ENCODE results near the gene RAB7A. TPM values are rescaled to one million over a fixed set of nuclear protein-coding genes. Genes with fewer than 3 reads are reported as not detected.

The RAB7A gene
- polyA plus RNA-seq, 1 donor from 2014 or later, result 42.4 TPM

DNA sequence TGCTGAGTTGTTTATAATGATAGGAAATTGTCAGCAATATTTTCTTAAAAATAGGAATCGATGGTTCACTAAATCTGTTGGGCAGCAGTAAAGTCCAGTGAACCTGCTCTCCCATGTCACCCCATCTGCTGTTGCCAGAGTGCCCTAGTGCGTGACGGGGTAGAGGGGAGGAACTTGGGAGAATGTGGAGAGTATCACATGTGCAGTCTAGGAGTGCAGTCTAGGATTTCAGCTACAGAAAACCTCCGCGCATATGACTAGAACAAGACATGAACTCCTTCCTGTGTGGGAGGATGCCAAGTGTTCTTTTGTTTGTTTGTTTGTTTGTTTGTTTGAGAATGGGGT, 78.8 kb downstream of the RAB7A start:
- Histone ChIP-seq H3K9me3 (ENCODE audit: low read length) (no peaks in the 10 kb centered on the region), H3K4me2 (ENCODE audit: low read length) (no peak overlapping the region)
- TF ChIP-seq TAF1 (IDR thresholded peaks at IDR 0.05; ENCODE audit: low read depth), result no peak
- no peak for TF ChIP-seq SMC3 (conservative IDR thresholded peaks at IDR 0.05; ENCODE audit: poor library complexity)
- TF ChIP-seq POLR2AphosphoS5 (IDR thresholded peaks at IDR 0.05), result no peak
- no peak for TF ChIP-seq MXI1 (conservative IDR thresholded peaks at IDR 0.05; ENCODE audit: poor library complexity, severe bottlenecking)
- TF ChIP-seq RAD21 (conservative IDR thresholded peaks at IDR 0.05), result no peak
- TF ChIP-seq, protein P1, sequence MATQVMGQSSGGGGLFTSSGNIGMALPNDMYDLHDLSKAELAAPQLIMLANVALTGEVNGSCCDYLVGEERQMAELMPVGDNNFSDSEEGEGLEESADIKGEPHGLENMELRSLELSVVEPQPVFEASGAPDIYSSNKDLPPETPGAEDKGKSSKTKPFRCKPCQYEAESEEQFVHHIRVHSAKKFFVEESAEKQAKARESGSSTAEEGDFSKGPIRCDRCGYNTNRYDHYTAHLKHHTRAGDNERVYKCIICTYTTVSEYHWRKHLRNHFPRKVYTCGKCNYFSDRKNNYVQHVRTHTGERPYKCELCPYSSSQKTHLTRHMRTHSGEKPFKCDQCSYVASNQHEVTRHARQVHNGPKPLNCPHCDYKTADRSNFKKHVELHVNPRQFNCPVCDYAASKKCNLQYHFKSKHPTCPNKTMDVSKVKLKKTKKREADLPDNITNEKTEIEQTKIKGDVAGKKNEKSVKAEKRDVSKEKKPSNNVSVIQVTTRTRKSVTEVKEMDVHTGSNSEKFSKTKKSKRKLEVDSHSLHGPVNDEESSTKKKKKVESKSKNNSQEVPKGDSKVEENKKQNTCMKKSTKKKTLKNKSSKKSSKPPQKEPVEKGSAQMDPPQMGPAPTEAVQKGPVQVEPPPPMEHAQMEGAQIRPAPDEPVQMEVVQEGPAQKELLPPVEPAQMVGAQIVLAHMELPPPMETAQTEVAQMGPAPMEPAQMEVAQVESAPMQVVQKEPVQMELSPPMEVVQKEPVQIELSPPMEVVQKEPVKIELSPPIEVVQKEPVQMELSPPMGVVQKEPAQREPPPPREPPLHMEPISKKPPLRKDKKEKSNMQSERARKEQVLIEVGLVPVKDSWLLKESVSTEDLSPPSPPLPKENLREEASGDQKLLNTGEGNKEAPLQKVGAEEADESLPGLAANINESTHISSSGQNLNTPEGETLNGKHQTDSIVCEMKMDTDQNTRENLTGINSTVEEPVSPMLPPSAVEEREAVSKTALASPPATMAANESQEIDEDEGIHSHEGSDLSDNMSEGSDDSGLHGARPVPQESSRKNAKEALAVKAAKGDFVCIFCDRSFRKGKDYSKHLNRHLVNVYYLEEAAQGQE (IDR thresholded peaks at IDR 0.05; ENCODE audit: borderline replicate concordance), result no peak
- TF ChIP-seq EZH2 (IDR thresholded peaks at IDR 0.05; ENCODE audit: borderline replicate concordance, insufficient read depth, low read length, poor library complexity, severe bottlenecking), result no peak
- no peak for TF ChIP-seq EP300 (conservative IDR thresholded peaks at IDR 0.05; ENCODE audit: poor library complexity, severe bottlenecking)
- TF ChIP-seq, protein P2, sequence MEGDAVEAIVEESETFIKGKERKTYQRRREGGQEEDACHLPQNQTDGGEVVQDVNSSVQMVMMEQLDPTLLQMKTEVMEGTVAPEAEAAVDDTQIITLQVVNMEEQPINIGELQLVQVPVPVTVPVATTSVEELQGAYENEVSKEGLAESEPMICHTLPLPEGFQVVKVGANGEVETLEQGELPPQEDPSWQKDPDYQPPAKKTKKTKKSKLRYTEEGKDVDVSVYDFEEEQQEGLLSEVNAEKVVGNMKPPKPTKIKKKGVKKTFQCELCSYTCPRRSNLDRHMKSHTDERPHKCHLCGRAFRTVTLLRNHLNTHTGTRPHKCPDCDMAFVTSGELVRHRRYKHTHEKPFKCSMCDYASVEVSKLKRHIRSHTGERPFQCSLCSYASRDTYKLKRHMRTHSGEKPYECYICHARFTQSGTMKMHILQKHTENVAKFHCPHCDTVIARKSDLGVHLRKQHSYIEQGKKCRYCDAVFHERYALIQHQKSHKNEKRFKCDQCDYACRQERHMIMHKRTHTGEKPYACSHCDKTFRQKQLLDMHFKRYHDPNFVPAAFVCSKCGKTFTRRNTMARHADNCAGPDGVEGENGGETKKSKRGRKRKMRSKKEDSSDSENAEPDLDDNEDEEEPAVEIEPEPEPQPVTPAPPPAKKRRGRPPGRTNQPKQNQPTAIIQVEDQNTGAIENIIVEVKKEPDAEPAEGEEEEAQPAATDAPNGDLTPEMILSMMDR (IDR thresholded peaks at IDR 0.05; ENCODE audit: poor library complexity, severe bottlenecking), result no peak

DNA sequence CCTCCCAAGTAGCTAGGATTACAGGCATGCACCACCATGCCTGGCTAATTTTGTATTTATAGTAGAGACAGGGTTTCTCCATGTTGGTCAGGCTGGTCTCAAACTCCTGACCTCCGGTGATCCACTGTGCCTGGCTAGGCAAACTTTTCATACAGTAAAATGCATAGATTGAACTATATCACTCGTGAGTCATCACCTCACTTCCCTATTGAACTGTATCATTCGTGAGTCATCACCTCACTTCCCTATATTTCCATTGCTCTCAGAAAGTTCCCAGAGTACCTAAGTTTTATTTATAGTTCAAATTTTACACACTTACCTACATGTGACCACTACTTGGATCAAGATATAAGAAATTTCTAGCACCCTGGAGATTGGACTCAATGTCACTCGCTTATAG, 79.8 kb downstream of the RAB7A start:
- H3K79me2 ChIP-seq (replicated peaks; ENCODE audit: insufficient read depth, low read length), result no peaks in the 10 kb centered on the region
- H3K4me2 ChIP-seq (ENCODE audit: low read length), result no peak overlapping the region
- H3K9ac ChIP-seq (ENCODE audit: low read length), result no peak overlapping the region
- H4K20me1 ChIP-seq (ENCODE audit: insufficient read depth), result no peaks in the 10 kb centered on the region
- H3F3A ChIP-seq (ENCODE audit: insufficient read depth, low read length, poor library complexity, severe bottlenecking), result no peaks in the 10 kb centered on the region
- peaks cover 11% of the 10 kb centered on the region for H3K36me3 ChIP-seq (ENCODE audit: insufficient read depth, low read length)
- H3K9me3 ChIP-seq (ENCODE audit: low read length), result no peaks in the 10 kb centered on the region
- no peak overlapping the region for H3K27ac ChIP-seq (ENCODE audit: low read length)
- no peak for TF ChIP-seq TAF1 (IDR thresholded peaks at IDR 0.05; ENCODE audit: low read depth)
- no peak for TF ChIP-seq RAD21 (conservative IDR thresholded peaks at IDR 0.05)
- TF ChIP-seq, protein P2 (IDR thresholded peaks at IDR 0.05; ENCODE audit: poor library complexity, severe bottlenecking), result no peak
- no peak for TF ChIP-seq EP300 (conservative IDR thresholded peaks at IDR 0.05; ENCODE audit: poor library complexity, severe bottlenecking)
- TF ChIP-seq, protein P1 (IDR thresholded peaks at IDR 0.05; ENCODE audit: borderline replicate concordance), result no peak
- no peak for TF ChIP-seq EZH2 (IDR thresholded peaks at IDR 0.05; ENCODE audit: borderline replicate concordance, insufficient read depth, low read length, poor library complexity, severe bottlenecking)
- TF ChIP-seq POLR2AphosphoS5 (IDR thresholded peaks at IDR 0.05), result no peak
- TF ChIP-seq SMC3 (conservative IDR thresholded peaks at IDR 0.05; ENCODE audit: poor library complexity), result no peak
- TF ChIP-seq MXI1 (conservative IDR thresholded peaks at IDR 0.05; ENCODE audit: poor library complexity, severe bottlenecking), result no peak
- no peak overlapping the region for H3K4me3 ChIP-seq (ENCODE audit: low read length)
- H3K9me2 ChIP-seq (ENCODE audit: insufficient read depth, low read length), result no peaks in the 10 kb centered on the region
- no peak overlapping the region for H2AFZ ChIP-seq (ENCODE audit: low read depth, low read length)
- no peaks in the 10 kb centered on the region for H3K27me3 ChIP-seq (ENCODE audit: insufficient read depth, low read depth, low read length)

More for the DNA sequence above, 78.8 kb downstream of the RAB7A start:
- no peak overlapping the region for H3K27ac ChIP-seq (ENCODE audit: low read length)
- H2AFZ ChIP-seq (ENCODE audit: low read depth, low read length), result no peak overlapping the region
- H4K20me1 ChIP-seq (ENCODE audit: insufficient read depth), result no peaks in the 10 kb centered on the region
- no peaks in the 10 kb centered on the region for H3K79me2 ChIP-seq (replicated peaks; ENCODE audit: insufficient read depth, low read length)
- no peak overlapping the region for H3K4me3 ChIP-seq (ENCODE audit: low read length)
- peaks cover 11% of the 10 kb centered on the region for H3K36me3 ChIP-seq (ENCODE audit: insufficient read depth, low read length)
- H3K9me2 ChIP-seq (ENCODE audit: insufficient read depth, low read length), result no peaks in the 10 kb centered on the region
- no peaks in the 10 kb centered on the region for H3F3A ChIP-seq (ENCODE audit: insufficient read depth, low read length, poor library complexity, severe bottlenecking)
- no peaks in the 10 kb centered on the region for H3K27me3 ChIP-seq (ENCODE audit: insufficient read depth, low read depth, low read length)
- no peak overlapping the region for H3K9ac ChIP-seq (ENCODE audit: low read length)

Data from neural cell (in vitro differentiated cells).